Pancreas (tissue), 10 donors: ENCODE results near the gene NTNG1. TPM values are rescaled to one million over a fixed set of nuclear protein-coding genes. Genes with fewer than 3 reads are reported as not detected.

Source experiments
- ATAC-seq, 4 donors: fragments of 200-7000 bp; cut with Tn5 transposase; one replicate each; pipeline versions ENCODE4 v1.8.0 to v1.9.1; 2020; ENCODE audit warnings: mild to moderate bottlenecking in 4 of 4, moderate library complexity in 4 of 4
- DNase-seq, 6 donors: peaks; one replicate each; pipeline ENCODE4 v3.0.0-alpha.2; 2020
- FAIRE-seq: peaks from 2 replicates; lab custom pipeline; 2012; peaks lifted over from hg19 to GRCh38; lab: Jason Lieb, UNC
- H3K27ac ChIP-seq, 4 donors: fragments of 200-600 bp; sonication (generic); 1 replicate in 3 of 4; 2 replicates in 1 of 4; pipeline versions ENCODE4 v1.5.0 to v1.8.0; 2020
- H3K27me3 ChIP-seq, 4 donors: fragments of 200-600 bp; one replicate each; pipeline ENCODE4 v1.8.0; 2021
- H3K36me3 ChIP-seq, 3 donors: fragments of 200-600 bp; sonication (generic) in 1 of 3; one replicate each; pipeline versions ENCODE4 v1.5.0 to v1.8.0; 2020 to 2021
- H3K4me1 ChIP-seq, 3 donors: fragments of 200-600 bp; one replicate each; pipeline ENCODE4 v1.8.0; 2021
- H3K4me3 ChIP-seq, 4 donors: fragments of 200-600 bp; sonication (generic) in 2 of 4; one replicate each; pipeline versions ENCODE4 v1.5.0 to v1.8.0; 2020 to 2021
- H3K9me3 ChIP-seq, 4 donors: fragments of 200-600 bp; one replicate each; pipeline ENCODE4 v1.8.0; 2021
- CTCF ChIP-seq, 4 donors: fragments of 200-600 bp; sonication (generic) in 3 of 4; IDR thresholded peaks; one replicate each; pipeline versions ENCODE4 v1.5.0 to v1.8.0; 2021; ENCODE audit warnings: antibody characterized with exemption in 4 of 4
- WGBS, 2 donors: extraction: QIAGEN DNeasy Blood & Tissue Kit; methylation state at CpG; one replicate each; pipeline ENCODE4 v1.1.7; 2013; 5-methylcytosine and 5-hydroxymethylcytosine counted together
- intact Hi-C, 3 donors: fragments of 100-400 bp; cut with DNase I; formaldehyde crosslinking; loops; one replicate each; pipeline versions ENCODE4 v1.11.1 to v1.14.2; 2022
- polyA plus RNA-seq, 2 donors: library from polyadenylated mRNA; stranded (reverse); fragments of 200-250 nt; gene quantifications; one replicate each; pipeline ENCODE4 v1.2.3, GENCODE V29; 2013
- total RNA-seq, 6 donors: library from RNA; stranded (reverse); fragmentation: NEBNext Ultra II Directional in 4 of 6; extraction: Animal tissue kit (Norgen Biotek cat#: 25700) in 4 of 6; gene quantifications; one replicate each; pipeline versions ENCODE4 v1.2.1 to v1.2.4, GENCODE V29; 2021 to 2023
- donor health status: healthy with polysubstance abuse.
- donor health status: DM: no; HTN: no; CAD: no; lungs with moderate emphysema.
- donor health status: DM: no; HTN: no; CAD: no.
- donor health status: control.
- donor health status: control.
- donor health status: Bipolar disorder and iron deficiency.
- donor health status: DM: yes; HTN: yes; CAD: no.
- donor health status: DM: no; HTN: no; CAD: no.
- donor health status: DM: no; HTN: no; CAD: no.
- donor health status: DM: yes; HTN: yes; CAD: no.

Gene NTNG1
- total and polyA plus RNA-seq, 8 donors = 0.04 to 1.3 (median 0.23) TPM; not detected in 1

- Histone ChIP-seq H3K27me3 (peaks cover 0 to 9% (median under 1%) of the 10 kb centered on the region in 4 donors), H3K4me3 (peak overlapping the region; percentile 27 to 59 (median 40)), H3K4me1 (peaks cover 0 to 4% (median 0%) of the 10 kb centered on the region in 3 donors), H3K27ac (no peak overlapping the region), H3K36me3 (no peaks in the 10 kb centered on the region), H3K9me3 (no peaks in the 10 kb centered on the region)
- 0 to 1% methylated on average over 29 to 41 of the region's 41 CpGs for WGBS, 2 donors
- TF ChIP-seq CTCF (IDR thresholded peaks at IDR 0.05) = no peak
- ATAC-seq (peak; percentile 29 to 73 (median 68)), DNase-seq (peak in 4 of 6 donors; percentile 13 to 62 (median 38)), FAIRE-seq (no peak)
- intact Hi-C loops = no loop called here
Measured at GRCh38 chr1:107141491-107142126, 770 bp downstream of the NTNG1 start.

- 1% methylated on average over 5 of the region's 5 CpGs for WGBS, 2 donors
- no peak for DNase-seq
- peak; percentile 61 for FAIRE-seq
- peak; percentile 60 to 72 (median 67) for ATAC-seq
- TF ChIP-seq CTCF (IDR thresholded peaks at IDR 0.05) = peak; percentile 33 to 64 (median 48)
- H3K4me1 ChIP-seq = peaks cover 0 to 4% (median 0%) of the 10 kb centered on the region in 3 donors
- no peaks in the 10 kb centered on the region for H3K9me3 ChIP-seq
- intact Hi-C loops = no loop called here
- no peak overlapping the region for H3K27ac ChIP-seq
- H3K36me3 ChIP-seq = no peaks in the 10 kb centered on the region
- H3K27me3 ChIP-seq = peaks cover 0 to 14% (median 4%) of the 10 kb centered on the region in 4 donors
- peak overlapping the region in 3 of 4 donors; percentile 31 to 59 (median 48) for H3K4me3 ChIP-seq
Measured at GRCh38 chr1:107142140-107142542, 1.3 kb downstream of the NTNG1 start.

- H3K27ac ChIP-seq = no peak overlapping the region
Measured at GRCh38 chr1:107142666-107143065, 1.8 kb downstream of the NTNG1 start.

GRCh38 chr1:107145637-107146036 lies 4.8 kb downstream of the NTNG1 start:
- WGBS, 2 donors = 47 to 64% methylated on average over 3 of the region's 3 CpGs
- peaks cover 0 to 22% (median 5%) of the 10 kb centered on the region in 4 donors for H3K27me3 ChIP-seq
- DNase-seq = no peak
- FAIRE-seq = no peak
- H3K4me3 ChIP-seq = no peak overlapping the region
- no peaks in the 10 kb centered on the region for H3K9me3 ChIP-seq
- H3K36me3 ChIP-seq = no peaks in the 10 kb centered on the region
- peaks cover 0 to 2% (median 0%) of the 10 kb centered on the region in 3 donors for H3K4me1 ChIP-seq
- no peak for ATAC-seq
- TF ChIP-seq CTCF (IDR thresholded peaks at IDR 0.05) = no peak
- H3K27ac ChIP-seq = no peak overlapping the region
- intact Hi-C loops = no loop called here

More at GRCh38 chr1:107142666-107143065, 1.8 kb downstream of the NTNG1 start:
- Histone ChIP-seq H3K36me3 (no peaks in the 10 kb centered on the region), H3K4me3 (no peak overlapping the region), H3K4me1 (peaks cover 0 to 4% (median 0%) of the 10 kb centered on the region in 3 donors), H3K27me3 (peaks cover 0 to 16% (median 5%) of the 10 kb centered on the region in 4 donors), H3K9me3 (no peaks in the 10 kb centered on the region)
- FAIRE-seq = no peak
- DNase-seq = no peak
- ATAC-seq = no peak
- intact Hi-C loops = no loop called here
- no peak for TF ChIP-seq CTCF (IDR thresholded peaks at IDR 0.05)
- 37 to 39% methylated on average over 2 of the region's 2 CpGs for WGBS, 2 donors

- 49 to 53% methylated on average over 6 of the region's 6 CpGs for WGBS, 2 donors
- DNase-seq (no peak), FAIRE-seq (no peak), ATAC-seq (no peak)
- H3K9me3 ChIP-seq = no peaks in the 10 kb centered on the region
- TF ChIP-seq CTCF (IDR thresholded peaks at IDR 0.05) = no peak
- H3K27me3 ChIP-seq = peaks cover 0 to 22% (median 5%) of the 10 kb centered on the region in 4 donors
- no peaks in the 10 kb centered on the region for H3K36me3 ChIP-seq
- no peak overlapping the region for H3K27ac ChIP-seq
- no peak overlapping the region for H3K4me3 ChIP-seq
- intact Hi-C loops = no loop called here
- H3K4me1 ChIP-seq = no peaks in the 10 kb centered on the region
Measured at GRCh38 chr1:107147843-107148242, 7.0 kb downstream of the NTNG1 start.
